NCI-H69 (cell line): Measurements from ENCODE around the gene CDC37.

Source experiments
- DNase-seq: peaks from one replicate; lab custom pipeline; 2025; lab: John Stamatoyannopoulos, UW

Gene CDC37

GRCh38 chr19:10403137-10404021 is at the start of gene CDC37:
Gene CDC37 (minus strand): TSS chr19:10403542. CDS start chr19:10403479, 63 bp downstream.
- peak; percentile 99 for DNase-seq

DNA sequence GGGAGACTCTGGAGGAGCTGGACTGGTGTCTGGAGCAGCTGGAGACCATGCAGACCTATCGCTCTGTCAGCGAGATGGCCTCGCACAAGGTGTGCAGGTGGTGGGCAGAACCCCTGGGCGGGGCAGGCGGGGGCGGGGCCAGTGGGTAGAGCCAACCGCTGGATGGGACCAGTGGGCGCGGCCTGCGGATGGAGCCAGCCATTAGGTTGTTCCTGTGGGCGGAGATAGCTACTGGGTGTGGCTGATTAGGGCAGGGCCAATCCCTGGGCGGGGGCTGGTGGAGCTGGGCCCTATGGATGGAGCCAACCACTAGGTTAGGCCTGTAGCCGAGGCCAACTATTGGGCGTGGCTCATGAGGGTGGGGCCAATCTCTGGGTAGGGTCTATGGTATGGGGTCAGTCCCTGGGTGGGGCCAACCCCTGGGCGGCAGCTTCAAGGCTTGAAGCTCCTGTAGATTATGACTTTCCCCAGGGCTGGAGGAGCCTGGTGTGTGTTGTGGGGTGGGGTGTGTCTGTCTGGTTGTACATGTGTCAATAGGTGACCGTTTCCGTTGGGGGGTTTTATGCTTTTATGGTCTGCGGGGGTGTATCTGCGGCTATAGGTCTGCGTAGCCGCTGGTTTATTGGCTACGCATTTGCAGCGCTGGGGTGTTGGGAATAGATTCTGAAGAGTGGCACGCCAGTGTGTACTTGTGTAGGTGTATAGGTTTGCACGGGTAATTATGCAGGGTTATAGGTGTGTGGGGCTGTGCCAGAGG is 47.7 kb upstream of the CDC37 start:
- DNase-seq: peak; percentile 96

DNA sequence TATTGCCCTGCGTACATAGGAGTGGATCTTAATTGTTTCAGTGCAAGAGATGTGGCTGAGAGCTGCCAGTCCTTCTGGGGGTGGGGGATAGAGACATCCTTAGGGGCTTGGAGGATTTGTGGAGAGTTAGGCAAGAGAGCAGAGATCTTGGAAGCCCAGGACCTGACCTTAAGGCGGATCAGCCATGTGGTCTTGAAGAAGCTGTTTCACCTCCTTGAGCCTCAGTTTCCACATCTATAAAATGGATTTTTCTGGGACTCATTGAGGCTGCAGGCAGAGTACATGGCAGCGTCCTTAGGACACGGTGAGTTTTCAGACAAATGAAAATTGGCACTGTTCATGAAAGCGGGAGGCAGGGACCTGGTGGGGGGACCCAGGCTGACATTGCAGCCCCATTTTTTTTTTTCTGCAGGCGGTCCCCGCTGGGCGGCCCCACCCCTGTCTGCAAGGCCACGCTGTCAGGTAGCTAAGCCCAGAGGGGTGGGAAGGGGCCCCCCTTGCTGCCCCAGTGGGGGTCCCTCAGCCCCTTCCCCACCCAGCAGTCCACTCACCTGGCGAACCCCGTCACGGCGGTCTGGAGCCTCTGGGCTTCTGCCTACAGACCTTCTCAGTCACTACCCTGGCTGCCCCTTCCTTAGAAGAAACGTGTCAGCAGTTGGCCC is 47.0 kb upstream of the CDC37 start:
- DNase-seq: no peak

- DNase-seq: no peak
These were observed 45.7 kb upstream of the CDC37 start for GRCh38 chr19:10449037-10449436.

GRCh38 chr19:10442698-10443097 is 39.4 kb upstream of the CDC37 start:
- no peak for DNase-seq

DNA sequence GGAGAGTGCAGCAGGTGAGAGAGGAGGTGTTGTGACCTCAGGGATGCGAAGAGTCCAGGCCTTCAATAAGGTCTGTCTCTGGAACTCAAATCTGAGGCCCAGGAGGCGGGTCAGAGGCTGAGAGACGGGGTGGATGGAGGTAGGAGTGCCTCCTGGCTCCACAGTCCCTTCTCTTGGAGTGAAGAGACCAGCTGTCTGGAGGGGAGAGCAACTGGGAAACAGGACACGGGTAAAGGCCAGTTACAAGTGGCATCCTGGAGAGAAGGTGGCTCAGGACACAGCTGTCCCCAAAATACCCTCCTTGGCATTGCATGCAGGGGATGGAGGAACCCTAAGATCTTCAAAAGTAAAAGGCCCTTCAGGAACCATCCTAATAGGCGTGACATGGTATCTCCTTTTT is 36.2 kb upstream of the CDC37 start:
- DNase-seq: no peak

DNA sequence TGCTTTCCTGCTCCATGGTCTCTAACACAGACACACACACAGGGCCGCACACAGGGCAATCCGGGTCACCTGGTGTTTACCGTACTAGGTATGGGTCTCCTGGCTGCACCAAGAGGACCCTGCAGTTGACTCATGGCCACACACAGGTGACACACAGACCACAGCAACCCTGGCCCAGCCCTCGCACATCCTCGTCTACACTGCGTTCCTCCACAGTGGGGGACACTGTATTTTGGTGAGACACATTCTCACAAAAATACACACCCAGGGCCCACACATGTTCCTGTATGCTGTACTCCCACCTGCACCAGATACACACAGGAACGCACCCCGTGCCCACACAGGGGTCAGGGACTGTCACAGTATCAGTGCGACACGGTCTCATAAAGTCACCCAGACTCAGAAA is 29.8 kb upstream of the CDC37 start:
- DNase-seq: no peak

- no peak for DNase-seq
These were observed 29.4 kb upstream of the CDC37 start for GRCh38 chr19:10432736-10433130.

DNA sequence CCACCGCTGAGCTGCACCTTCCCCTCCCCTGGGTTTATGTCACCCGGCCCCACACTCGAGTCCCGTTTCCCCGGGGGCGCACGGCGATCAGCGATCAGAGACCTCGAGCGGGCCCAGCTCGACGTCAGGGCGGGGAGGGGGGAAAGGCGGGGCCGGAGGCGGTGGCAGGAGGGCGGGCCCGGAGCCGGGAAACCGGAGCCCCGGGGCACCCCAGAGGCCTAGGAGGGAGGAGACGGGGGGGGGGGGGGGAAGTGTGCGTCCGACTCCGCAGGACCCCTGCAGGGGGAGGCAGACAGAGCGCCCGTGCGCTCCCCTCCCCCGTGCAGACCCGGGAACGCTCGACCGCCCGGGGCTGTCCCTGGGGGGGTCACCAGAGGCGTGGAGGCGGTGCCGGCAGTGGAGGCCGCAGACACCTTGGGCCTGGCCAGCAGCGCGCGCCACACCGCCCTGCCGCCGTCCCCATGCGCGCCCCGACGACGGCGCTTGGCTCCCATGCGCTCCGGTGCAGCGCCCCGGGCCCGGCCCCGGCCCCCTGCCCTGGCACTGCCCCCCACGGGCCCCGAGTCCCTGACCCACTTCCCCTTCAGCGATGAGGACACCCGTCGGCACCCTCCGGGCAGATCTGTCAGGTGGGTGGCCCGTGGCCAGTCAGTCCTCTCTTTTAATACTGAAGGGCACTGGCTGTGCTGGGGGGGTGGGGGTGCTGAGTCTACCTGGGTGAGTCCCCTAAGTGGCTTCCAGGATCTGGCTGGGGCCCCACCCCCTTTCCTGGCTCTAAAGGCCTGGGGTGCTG is 28.8 kb upstream of the CDC37 start:
- peak; percentile 67 for DNase-seq

DNA sequence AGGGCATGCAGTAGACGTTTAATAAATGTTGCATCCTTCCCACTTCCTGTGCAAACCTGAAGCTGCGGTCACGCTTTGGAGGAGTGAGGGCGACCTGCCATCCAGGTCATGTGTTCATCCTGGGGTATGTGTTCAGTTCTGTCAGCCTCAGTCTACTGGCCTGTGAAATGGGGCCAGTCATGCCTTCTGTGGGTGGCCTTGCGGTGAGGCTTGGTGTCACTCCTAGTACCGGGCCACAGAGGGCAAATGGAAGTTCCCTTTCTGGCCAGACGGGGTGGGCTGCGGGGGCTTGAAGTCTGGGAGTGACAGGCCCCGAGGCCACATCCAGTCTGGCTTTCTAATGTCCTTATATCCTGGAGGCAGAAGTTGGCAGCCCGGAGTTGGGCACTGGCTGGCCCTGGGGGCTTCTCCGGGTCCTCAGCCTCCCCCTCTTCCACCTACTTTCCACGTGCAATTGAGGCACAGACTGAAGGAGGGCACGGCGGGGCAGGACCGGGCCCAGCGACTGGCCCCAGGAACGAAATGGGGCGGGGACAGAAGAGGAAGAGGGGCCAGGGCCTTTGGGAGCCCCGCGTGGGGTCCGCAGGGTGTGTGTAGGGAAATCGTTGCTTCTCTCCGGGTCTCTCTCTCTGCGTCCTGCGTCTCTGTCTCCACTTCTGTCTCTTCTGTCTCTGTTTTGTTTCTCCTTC is 28.1 kb upstream of the CDC37 start:
- DNase-seq: no peak

DNA sequence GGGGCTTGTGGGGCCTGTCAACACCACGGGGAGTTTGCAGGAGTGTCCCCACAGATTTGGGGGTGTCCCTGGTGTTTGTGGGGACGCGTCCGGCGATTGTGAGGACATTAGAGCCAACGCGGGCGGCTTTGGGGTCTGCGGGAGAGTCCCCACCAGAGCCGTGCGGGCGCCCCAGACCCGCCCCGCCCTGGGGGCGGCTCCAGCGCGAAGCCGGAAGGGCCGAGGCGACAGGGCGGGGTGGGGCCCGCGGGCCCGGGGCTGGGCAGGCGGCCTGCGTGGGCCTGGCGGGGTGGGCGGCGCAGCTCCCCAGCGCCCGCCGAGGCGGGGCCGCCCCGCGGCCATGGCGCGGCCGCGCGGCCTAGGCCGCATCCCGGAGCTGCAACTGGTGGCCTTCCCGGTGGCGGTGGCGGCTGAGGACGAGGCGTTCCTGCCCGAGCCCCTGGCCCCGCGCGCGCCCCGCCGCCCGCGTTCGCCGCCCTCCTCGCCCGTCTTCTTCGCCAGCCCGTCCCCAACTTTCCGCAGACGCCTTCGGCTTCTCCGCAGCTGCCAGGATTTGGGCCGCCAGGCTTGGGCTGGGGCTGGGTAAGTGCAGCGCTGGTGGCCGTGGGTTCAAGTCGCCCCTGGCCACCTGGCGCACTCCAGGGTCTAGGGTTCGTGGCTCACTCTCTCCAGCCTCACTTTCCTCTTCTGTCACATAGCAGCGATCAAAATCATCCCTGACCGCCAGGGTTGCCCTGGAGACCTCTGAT is 27.3 kb upstream of the CDC37 start:
- DNase-seq: peak; percentile 79

GRCh38 chr19:10428996-10429381 is 25.6 kb upstream of the CDC37 start:
- no peak for DNase-seq

- no peak for DNase-seq
These were observed 23.8 kb upstream of the CDC37 start for GRCh38 chr19:10427169-10427568.

DNA sequence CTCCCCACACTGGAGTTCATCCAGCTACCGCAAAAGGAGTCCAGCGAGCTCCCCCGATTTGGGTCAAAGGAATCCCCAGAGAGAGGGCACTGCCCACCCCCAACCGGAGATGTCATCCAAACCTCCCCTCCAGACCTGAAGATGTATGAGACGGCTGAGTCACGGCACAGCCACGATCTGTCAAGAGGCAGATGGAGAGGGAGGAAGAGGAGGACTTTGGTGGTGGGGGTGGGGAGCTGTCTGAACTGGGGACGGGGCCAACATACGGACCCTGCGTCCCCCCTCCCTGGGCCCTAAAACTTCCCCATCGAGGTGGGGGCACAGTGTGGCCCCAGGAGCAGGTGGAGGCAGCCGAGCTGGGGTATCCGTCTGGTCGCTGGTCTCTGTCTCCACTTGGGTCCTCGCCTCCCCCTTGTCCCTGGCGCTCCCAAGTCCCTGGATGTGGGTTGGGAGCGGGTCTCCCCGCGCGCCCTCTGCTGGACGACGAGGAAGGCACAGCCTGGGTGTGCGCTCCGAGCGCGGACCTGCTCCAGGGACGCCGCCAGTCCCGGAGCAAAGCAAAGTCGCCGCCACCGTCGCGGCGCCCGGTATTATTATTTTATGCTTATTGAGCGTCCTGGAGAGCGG is 20.8 kb upstream of the CDC37 start:
- peak; percentile 84 for DNase-seq

GRCh38 chr19:10422846-10423245 is 19.5 kb upstream of the CDC37 start:
- no peak for DNase-seq

GRCh38 chr19:10422046-10422461 is 18.7 kb upstream of the CDC37 start:
- DNase-seq: peak; percentile 27

GRCh38 chr19:10421240-10422045 is 18.1 kb upstream of the CDC37 start:
- DNase-seq: peak; percentile 39

- DNase-seq: peak; percentile 79
These were observed 17.3 kb upstream of the CDC37 start, which contains the start of gene PDE4A for GRCh38 chr19:10420444-10421239. Gene PDE4A (plus strand): TSS chr19:10420538. CDS start chr19:10420765, 227 bp downstream.
